Vagina (tissue), 2 donors: ENCODE measurements around the gene RBM33. TPM values are rescaled to one million over a fixed set of nuclear protein-coding genes. Genes with fewer than 3 reads are reported as not detected.

Source experiments
- DNase-seq, 2 donors: peaks; one replicate each; pipeline ENCODE4 v3.0.0-alpha.2; 2017; ENCODE audit errors: extremely low spot score in 2 of 2
- H3K27ac ChIP-seq: fragments of 200-600 bp; sonication (generic); one replicate; pipeline ENCODE4 v1.5.1; 2019
- H3K27me3 ChIP-seq: fragments of 200-600 bp; sonication (generic); one replicate; pipeline ENCODE4 v1.5.1; 2019
- H3K36me3 ChIP-seq, 2 donors: fragments of 200-600 bp; sonication (generic); one replicate each; pipeline ENCODE4 v1.5.1; 2017 to 2019
- H3K4me1 ChIP-seq: fragments of 200-600 bp; sonication (generic); one replicate; pipeline ENCODE4 v1.5.1; 2019
- H3K4me3 ChIP-seq, 2 donors: fragments of 200-600 bp; sonication (generic); 1 replicate in 1 of 2; 2 replicates in 1 of 2; pipeline ENCODE4 v1.5.1; 2016 to 2019
- H3K9me3 ChIP-seq: fragments of 200-600 bp; sonication (generic); one replicate; pipeline ENCODE4 v1.5.1; 2019
- POLR2A ChIP-seq, 2 donors: fragments of 450-650 bp; IDR thresholded peaks; one replicate each; pipeline ENCODE4 v1.6.1; 2017; ENCODE audit warnings: antibody characterized with exemption in 2 of 2, mild to moderate bottlenecking in 2 of 2, moderate library complexity in 2 of 2
- POLR2AphosphoS5 ChIP-seq, 2 donors: sonication (generic); formaldehyde crosslinking; IDR thresholded peaks; one replicate each; pipeline ENCODE4 v1.9.0; 2017; ENCODE audit warnings: antibody characterized with exemption in 2 of 2, mild to moderate bottlenecking in 2 of 2, low read depth in 1 of 2; ENCODE audit not compliant: insufficient read depth in 1 of 2
- intact Hi-C: fragments of 100-400 bp; cut with DNase I; formaldehyde crosslinking; loops from one replicate; pipeline ENCODE4 v1.15.1; 2023
- total RNA-seq: library from RNA; depleted of rRNA; stranded (reverse); fragments of >200 nt; gene quantifications from one replicate; pipeline ENCODE4 v1.2.3, GENCODE V29; 2016
- TF ChIP-seq, protein P1 (sequence below), 3 experiments: fragments of 450-650 bp in 2 of 3; fragments of 200-600 bp in 1 of 3; sonication (generic) in 1 of 3; IDR thresholded peaks; one replicate each; pipeline ENCODE4 v1.5.1; 2017 to 2019; ENCODE audit warnings: antibody characterized with exemption in 3 of 3, mild to moderate bottlenecking in 2 of 3, moderate library complexity in 2 of 3

The RBM33 gene
- total RNA-seq, 1 donor from 2014 or later = 63.8 TPM

GRCh38 chr7:155733582-155734444, 89.4 kb downstream of the RBM33 start:
- TF ChIP-seq POLR2A (IDR thresholded peaks at IDR 0.05) (no peak), POLR2AphosphoS5 (IDR thresholded peaks at IDR 0.05; ENCODE audit: insufficient read depth in 1 of 2, low read depth in 1 of 2) (no peak)
- Histone ChIP-seq H3K4me1 (no peaks in the 10 kb centered on the region), H3K4me3 (no peak overlapping the region), H3K9me3 (no peaks in the 10 kb centered on the region), H3K27ac (no peak overlapping the region), H3K27me3 (no peaks in the 10 kb centered on the region), H3K36me3 (peaks cover 0 to 14% of the 10 kb centered on the region in 2 donors)
- DNase-seq = no peak
- intact Hi-C loops = no loop called here

DNA sequence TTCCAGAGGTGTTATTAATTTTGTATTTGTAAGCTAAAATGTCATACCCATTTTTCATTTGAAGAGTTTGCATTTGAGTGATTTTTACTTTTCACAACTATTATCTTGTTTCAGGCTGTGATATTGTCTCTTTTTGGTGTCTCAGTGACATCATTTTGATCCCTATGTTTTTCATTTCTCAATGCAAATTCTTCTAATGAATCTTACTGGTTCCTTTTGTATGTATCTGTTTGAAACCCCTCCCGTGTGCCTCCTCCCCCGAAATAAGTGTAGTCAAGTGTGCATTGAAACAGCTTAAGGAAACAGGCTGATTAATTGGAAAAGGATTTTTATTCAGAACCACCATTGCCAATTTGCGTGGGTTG, 90.0 kb downstream of the RBM33 start:
- H3K4me1 ChIP-seq = no peaks in the 10 kb centered on the region
- intact Hi-C loops = no loop called here
- no peaks in the 10 kb centered on the region for H3K27me3 ChIP-seq
- H3K4me3 ChIP-seq = no peak overlapping the region
- TF ChIP-seq, protein P1, sequence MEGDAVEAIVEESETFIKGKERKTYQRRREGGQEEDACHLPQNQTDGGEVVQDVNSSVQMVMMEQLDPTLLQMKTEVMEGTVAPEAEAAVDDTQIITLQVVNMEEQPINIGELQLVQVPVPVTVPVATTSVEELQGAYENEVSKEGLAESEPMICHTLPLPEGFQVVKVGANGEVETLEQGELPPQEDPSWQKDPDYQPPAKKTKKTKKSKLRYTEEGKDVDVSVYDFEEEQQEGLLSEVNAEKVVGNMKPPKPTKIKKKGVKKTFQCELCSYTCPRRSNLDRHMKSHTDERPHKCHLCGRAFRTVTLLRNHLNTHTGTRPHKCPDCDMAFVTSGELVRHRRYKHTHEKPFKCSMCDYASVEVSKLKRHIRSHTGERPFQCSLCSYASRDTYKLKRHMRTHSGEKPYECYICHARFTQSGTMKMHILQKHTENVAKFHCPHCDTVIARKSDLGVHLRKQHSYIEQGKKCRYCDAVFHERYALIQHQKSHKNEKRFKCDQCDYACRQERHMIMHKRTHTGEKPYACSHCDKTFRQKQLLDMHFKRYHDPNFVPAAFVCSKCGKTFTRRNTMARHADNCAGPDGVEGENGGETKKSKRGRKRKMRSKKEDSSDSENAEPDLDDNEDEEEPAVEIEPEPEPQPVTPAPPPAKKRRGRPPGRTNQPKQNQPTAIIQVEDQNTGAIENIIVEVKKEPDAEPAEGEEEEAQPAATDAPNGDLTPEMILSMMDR (IDR thresholded peaks at IDR 0.05) = no peak
- TF ChIP-seq POLR2AphosphoS5 (IDR thresholded peaks at IDR 0.05; ENCODE audit: insufficient read depth in 1 of 2, low read depth in 1 of 2) (no peak), POLR2A (IDR thresholded peaks at IDR 0.05) (no peak)
- no peak for DNase-seq
- H3K9me3 ChIP-seq = no peaks in the 10 kb centered on the region
- H3K27ac ChIP-seq = no peak overlapping the region
- H3K36me3 ChIP-seq = peaks cover 0 to 19% of the 10 kb centered on the region in 2 donors

GRCh38 chr7:155735442-155736115, 91.1 kb downstream of the RBM33 start:
- Histone ChIP-seq H3K27me3 (no peaks in the 10 kb centered on the region), H3K4me3 (no peak overlapping the region), H3K27ac (no peak overlapping the region), H3K9me3 (no peaks in the 10 kb centered on the region), H3K4me1 (no peaks in the 10 kb centered on the region), H3K36me3 (peaks cover 0 to 30% of the 10 kb centered on the region in 2 donors)
- intact Hi-C loops = no loop called here
- no peak for DNase-seq
- TF ChIP-seq POLR2A (IDR thresholded peaks at IDR 0.05) (no peak), POLR2AphosphoS5 (IDR thresholded peaks at IDR 0.05; ENCODE audit: insufficient read depth in 1 of 2, low read depth in 1 of 2) (no peak)
- TF ChIP-seq, protein P1 (IDR thresholded peaks at IDR 0.05) = no peak

- Histone ChIP-seq H3K4me3 (no peak overlapping the region), H3K4me1 (no peaks in the 10 kb centered on the region), H3K36me3 (peaks cover 0 to 51% of the 10 kb centered on the region in 2 donors), H3K27me3 (no peaks in the 10 kb centered on the region), H3K9me3 (no peaks in the 10 kb centered on the region), H3K27ac (no peak overlapping the region)
- no peak for TF ChIP-seq POLR2A (IDR thresholded peaks at IDR 0.05)
- no peak for TF ChIP-seq POLR2AphosphoS5 (IDR thresholded peaks at IDR 0.05; ENCODE audit: insufficient read depth in 1 of 2, low read depth in 1 of 2)
- TF ChIP-seq, protein P1 (IDR thresholded peaks at IDR 0.05) = no peak
- intact Hi-C loops = no loop called here
- no peak for DNase-seq
Measured at GRCh38 chr7:155737590-155737989, 93.1 kb downstream of the RBM33 start.

- Histone ChIP-seq H3K36me3 (peaks cover 0 to 52% of the 10 kb centered on the region in 2 donors), H3K9me3 (no peaks in the 10 kb centered on the region)
- intact Hi-C loops = no loop called here
Measured at GRCh38 chr7:155738104-155738503, 93.6 kb downstream of the RBM33 start.

More at GRCh38 chr7:155738104-155738503, 93.6 kb downstream of the RBM33 start:
- DNase-seq = no peak
- Histone ChIP-seq H3K27me3 (no peaks in the 10 kb centered on the region), H3K4me3 (no peak overlapping the region), H3K4me1 (no peaks in the 10 kb centered on the region), H3K27ac (no peak overlapping the region)
- TF ChIP-seq POLR2AphosphoS5 (IDR thresholded peaks at IDR 0.05; ENCODE audit: insufficient read depth in 1 of 2, low read depth in 1 of 2) = no peak
- TF ChIP-seq, protein P1 (IDR thresholded peaks at IDR 0.05) = no peak
- TF ChIP-seq POLR2A (IDR thresholded peaks at IDR 0.05) = no peak
